Activated CD8-positive, alpha-beta T cell treated with anti-CD3 and anti-CD28 coated beads for 36 hours (primary cell): ENCODE measurements around the gene KIF1C. TPM values are rescaled to one million over a fixed set of nuclear protein-coding genes. Genes with fewer than 3 reads are reported as not detected.
A peak's percentile ranks its signal among the peaks of the same experiment; 100 is the strongest.

Source experiments
- ATAC-seq: fragments of 200-7000 bp; cut with Tn5 transposase; one replicate; pipeline ENCODE4 v1.10.0; 2021; ENCODE audit warnings: mild to moderate bottlenecking, moderate library complexity
- CTCF ChIA-PET: fragments of 350-600 bp; sonication (Branson Sonifier 250); formaldehyde crosslinking; loops from one replicate; lab custom pipeline; 2021; ENCODE audit warnings: antibody characterized with exemption; lab: Charles Lee
- POLR2A ChIA-PET: fragments of 350-600 bp; sonication (Branson Sonifier 250); formaldehyde crosslinking; loops from one replicate; lab custom pipeline; 2021; ENCODE audit warnings: antibody characterized with exemption; lab: Charles Lee
- DNase-seq: peaks from one replicate; pipeline ENCODE4 v3.0.0-alpha.2; 2020
- H3K27ac Mint-ChIP-seq: one replicate; pipeline ENCODE4 v1.8.0; 2021; ENCODE audit warnings: mild to moderate bottlenecking, mixed read lengths
- H3K27me3 Mint-ChIP-seq: one replicate; pipeline ENCODE4 v1.8.0; 2021; ENCODE audit warnings: mixed read lengths
- H3K36me3 Mint-ChIP-seq: one replicate; pipeline ENCODE4 v1.8.0; 2021; ENCODE audit warnings: low read depth, mixed read lengths
- H3K4me1 Mint-ChIP-seq: one replicate; pipeline ENCODE4 v1.8.0; 2021; ENCODE audit warnings: low read depth, mixed read lengths
- H3K4me3 Mint-ChIP-seq: one replicate; pipeline ENCODE4 v1.8.0; 2021; ENCODE audit warnings: mild to moderate bottlenecking, moderate library complexity, mixed read lengths
- H3K9me3 Mint-ChIP-seq: one replicate; pipeline ENCODE4 v1.8.0; 2021; ENCODE audit warnings: mixed read lengths
- CTCF ChIP-seq: fragments of 200-600 bp; IDR thresholded peaks from one replicate; pipeline ENCODE4 v1.8.0; 2022; ENCODE audit warnings: antibody characterized with exemption, mild to moderate bottlenecking
- intact Hi-C: fragments of 100-400 bp; cut with micrococcal nuclease; formaldehyde crosslinking; loops from one replicate; pipeline ENCODE4 v1.10.0; 2022
- total RNA-seq, 2 experiments: library from RNA; stranded (reverse); gene quantifications; one replicate each; pipeline ENCODE4 v1.2.3, GENCODE V29; 2021

Gene KIF1C
- total RNA-seq, 2 experiments from 2014 or later, result 35.7 to 37.4 TPM

GRCh38 chr17:4968486-4969046 is 29.2 kb upstream of the KIF1C start:
- POLR2A ChIA-PET, result interaction anchor here (0.6 to 15.1 kb wide), 17 partner anchors 9 to 304 kb away, joined by 3 to 627 read pairs (median 5); partner anchors contain the start of genes C17orf107, CAMTA2, ENO3 and PFN1
- peaks cover 34% of the 10 kb centered on the region for H3K4me1 Mint-ChIP-seq
- TF ChIP-seq CTCF, result no peak
- CTCF ChIA-PET, result interaction anchor here (0.9 to 3.6 kb wide), 3 partner anchors 12 to 93 kb away, joined by 4 to 30 read pairs (median 8); partner anchors contain the start of gene PFN1
- DNase-seq (peak; percentile 65), ATAC-seq (no peak)
- H3K4me3 Mint-ChIP-seq, result no peak overlapping the region
- peaks cover 35% of the 10 kb centered on the region for H3K36me3 Mint-ChIP-seq
- peaks cover 2% of the 10 kb centered on the region for H3K9me3 Mint-ChIP-seq
- no peaks in the 10 kb centered on the region for H3K27me3 Mint-ChIP-seq
- intact Hi-C loops, result loop anchor here (1.0 kb wide), 1 partner anchor 21 kb away; no protein-coding TSS in a partner anchor
- H3K27ac Mint-ChIP-seq, result no peak overlapping the region

- CTCF ChIA-PET, result interaction anchor here (0.9 to 3.6 kb wide), 4 partner anchors 11 to 93 kb away, joined by 4 to 30 read pairs (median 6); partner anchors contain the start of gene PFN1
- ATAC-seq (peak; percentile 26), DNase-seq (peak; percentile 79)
- H3K27me3 Mint-ChIP-seq, result no peaks in the 10 kb centered on the region
- no peak for TF ChIP-seq CTCF
- H3K27ac Mint-ChIP-seq, result no peak overlapping the region
- intact Hi-C loops, result loop anchor here (1.0 kb wide), 1 partner anchor 22 kb away; no protein-coding TSS in a partner anchor
- POLR2A ChIA-PET, result interaction anchor here (0.6 to 15.1 kb wide), 17 partner anchors 8 to 304 kb away, joined by 3 to 627 read pairs (median 5); partner anchors contain the start of genes C17orf107, CAMTA2, ENO3 and PFN1
- peaks cover 2% of the 10 kb centered on the region for H3K9me3 Mint-ChIP-seq
- H3K36me3 Mint-ChIP-seq, result peaks cover 37% of the 10 kb centered on the region
- no peak overlapping the region for H3K4me3 Mint-ChIP-seq
- H3K4me1 Mint-ChIP-seq, result peaks cover 34% of the 10 kb centered on the region
Observed at GRCh38 chr17:4969047-4969550, 28.7 kb upstream of the KIF1C start.

DNA sequence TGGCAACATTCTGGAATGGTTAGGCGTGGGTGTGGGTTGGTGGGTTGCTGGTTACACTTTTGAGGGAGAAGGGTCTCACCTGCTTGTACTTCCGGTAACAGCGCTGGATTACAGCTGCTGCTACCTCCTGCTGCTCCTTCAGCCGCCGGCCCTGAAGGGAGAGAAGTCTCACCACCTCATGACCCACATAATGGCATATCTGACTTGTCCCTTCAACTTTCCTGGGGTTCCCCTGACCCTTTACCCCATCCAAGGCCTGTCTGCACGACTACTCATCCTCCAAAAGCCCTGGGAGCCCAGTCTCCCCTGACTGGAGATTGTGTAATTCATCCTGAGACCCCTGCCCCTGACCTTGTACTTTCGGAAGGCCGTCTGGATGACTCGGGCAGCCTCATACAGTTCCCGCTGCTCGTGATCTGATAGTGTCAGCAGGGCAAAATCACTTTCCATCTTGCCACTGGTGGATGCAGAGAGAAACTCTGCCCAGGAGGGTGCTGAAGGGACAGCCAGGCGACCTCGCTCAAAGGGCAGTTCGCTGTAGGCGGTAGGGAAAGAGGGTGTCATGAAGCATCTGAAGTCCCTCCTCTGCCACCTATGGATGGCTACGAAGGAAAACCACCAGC is 28.1 kb upstream of the KIF1C start:
- TF ChIP-seq CTCF, result no peak
- DNase-seq (peak; percentile 82), ATAC-seq (peak; percentile 3)
- Mint-ChIP-seq H3K4me1 (peaks cover 34% of the 10 kb centered on the region), H3K4me3 (no peak overlapping the region), H3K36me3 (peaks cover 42% of the 10 kb centered on the region), H3K27ac (no peak overlapping the region), H3K27me3 (no peaks in the 10 kb centered on the region), H3K9me3 (peaks cover 2% of the 10 kb centered on the region)
- ChIA-PET CTCF (interaction anchor here (1.0 to 3.6 kb wide), 3 partner anchors 11 to 23 kb away, joined by 4 to 30 read pairs (median 8); partner anchors contain the start of gene PFN1), POLR2A (interaction anchor here (0.6 to 15.1 kb wide), 13 partner anchors 10 to 92 kb away, joined by 3 to 627 read pairs (median 6); partner anchors contain the start of genes C17orf107, CAMTA2, ENO3 and PFN1)
- intact Hi-C loops, result loop anchor here (1.0 kb wide), 1 partner anchor 22 kb away; no protein-coding TSS in a partner anchor

- H3K27ac Mint-ChIP-seq, result no peak overlapping the region
- DNase-seq (no peak), ATAC-seq (no peak)
- ChIA-PET CTCF (interaction anchor here (1.2 to 3.6 kb wide), 4 partner anchors 10 to 92 kb away, joined by 3 to 30 read pairs (median 6); partner anchors contain the start of gene PFN1), POLR2A (interaction anchor here (0.7 to 15.1 kb wide), 8 partner anchors 10 to 75 kb away, joined by 3 to 627 read pairs (median 8); partner anchors contain the start of genes C17orf107, CAMTA2, ENO3 and PFN1)
- H3K4me1 Mint-ChIP-seq, result peaks cover 32% of the 10 kb centered on the region
- no peak for TF ChIP-seq CTCF
- peaks cover under 1% of the 10 kb centered on the region for H3K9me3 Mint-ChIP-seq
- H3K27me3 Mint-ChIP-seq, result no peaks in the 10 kb centered on the region
- intact Hi-C loops, result no loop called here
- no peak overlapping the region for H3K4me3 Mint-ChIP-seq
- peaks cover 39% of the 10 kb centered on the region for H3K36me3 Mint-ChIP-seq
Observed at GRCh38 chr17:4970273-4970672, 27.5 kb upstream of the KIF1C start.
